WI38 (cell line): ENCODE data around the gene GALNT2.

Experiments used
- H3K4me3 ChIP-seq: 2 replicates; pipeline ENCODE4 v1.5.1; 2011; ENCODE audit warnings: low read depth, mild to moderate bottlenecking, control low read depth, low read length
- TF ChIP-seq, protein P1 (sequence below): IDR thresholded peaks from 2 replicates; pipeline ENCODE4 v1.5.1; 2012; ENCODE audit warnings: low read depth, mild to moderate bottlenecking, control low read depth, low read length

GALNT2 gene

DNA sequence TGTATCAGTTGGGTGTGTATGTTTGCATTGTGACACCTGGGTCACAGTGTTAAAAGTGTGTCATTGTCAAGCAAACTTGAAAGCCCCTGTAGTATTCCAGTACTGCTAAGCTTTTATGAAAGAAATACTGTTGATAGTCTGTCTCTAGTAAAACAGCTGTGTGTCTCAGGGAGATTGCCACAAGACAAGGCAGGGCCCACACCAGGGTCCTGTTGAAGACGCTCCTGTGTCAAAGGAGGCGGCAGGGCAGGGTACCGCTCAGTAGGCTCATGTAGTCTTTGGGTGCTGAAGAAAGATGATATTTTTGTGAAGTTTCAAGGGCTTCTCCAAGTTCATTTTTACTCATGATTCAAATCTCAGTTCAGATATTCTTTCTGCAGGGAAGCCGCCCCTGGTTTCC lies 132.5 kb downstream of the GALNT2 start:
- no peak overlapping the region for H3K4me3 ChIP-seq
- TF ChIP-seq, protein P1, sequence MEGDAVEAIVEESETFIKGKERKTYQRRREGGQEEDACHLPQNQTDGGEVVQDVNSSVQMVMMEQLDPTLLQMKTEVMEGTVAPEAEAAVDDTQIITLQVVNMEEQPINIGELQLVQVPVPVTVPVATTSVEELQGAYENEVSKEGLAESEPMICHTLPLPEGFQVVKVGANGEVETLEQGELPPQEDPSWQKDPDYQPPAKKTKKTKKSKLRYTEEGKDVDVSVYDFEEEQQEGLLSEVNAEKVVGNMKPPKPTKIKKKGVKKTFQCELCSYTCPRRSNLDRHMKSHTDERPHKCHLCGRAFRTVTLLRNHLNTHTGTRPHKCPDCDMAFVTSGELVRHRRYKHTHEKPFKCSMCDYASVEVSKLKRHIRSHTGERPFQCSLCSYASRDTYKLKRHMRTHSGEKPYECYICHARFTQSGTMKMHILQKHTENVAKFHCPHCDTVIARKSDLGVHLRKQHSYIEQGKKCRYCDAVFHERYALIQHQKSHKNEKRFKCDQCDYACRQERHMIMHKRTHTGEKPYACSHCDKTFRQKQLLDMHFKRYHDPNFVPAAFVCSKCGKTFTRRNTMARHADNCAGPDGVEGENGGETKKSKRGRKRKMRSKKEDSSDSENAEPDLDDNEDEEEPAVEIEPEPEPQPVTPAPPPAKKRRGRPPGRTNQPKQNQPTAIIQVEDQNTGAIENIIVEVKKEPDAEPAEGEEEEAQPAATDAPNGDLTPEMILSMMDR: no peak

DNA sequence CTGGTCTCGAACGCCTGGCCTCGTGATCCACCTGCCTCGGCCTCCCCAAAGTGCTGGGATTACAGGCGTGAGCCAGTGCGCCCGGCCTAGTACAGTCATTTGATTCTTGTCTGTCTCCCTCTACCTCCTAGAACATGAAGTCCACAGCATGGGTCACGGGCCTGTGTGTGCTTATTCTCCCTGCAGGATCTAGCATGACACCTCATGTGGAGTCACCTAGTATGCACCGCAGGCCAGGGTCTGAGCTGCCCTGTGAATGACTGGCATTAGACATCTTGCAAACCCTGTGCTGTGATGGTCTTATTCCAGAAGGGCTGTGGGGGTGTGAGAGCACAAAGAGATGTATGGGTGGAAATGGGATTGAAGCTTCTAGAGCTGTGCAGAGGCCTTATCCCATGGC lies 133.2 kb downstream of the GALNT2 start:
- H3K4me3 ChIP-seq: no peak overlapping the region
- TF ChIP-seq, protein P1: no peak

DNA sequence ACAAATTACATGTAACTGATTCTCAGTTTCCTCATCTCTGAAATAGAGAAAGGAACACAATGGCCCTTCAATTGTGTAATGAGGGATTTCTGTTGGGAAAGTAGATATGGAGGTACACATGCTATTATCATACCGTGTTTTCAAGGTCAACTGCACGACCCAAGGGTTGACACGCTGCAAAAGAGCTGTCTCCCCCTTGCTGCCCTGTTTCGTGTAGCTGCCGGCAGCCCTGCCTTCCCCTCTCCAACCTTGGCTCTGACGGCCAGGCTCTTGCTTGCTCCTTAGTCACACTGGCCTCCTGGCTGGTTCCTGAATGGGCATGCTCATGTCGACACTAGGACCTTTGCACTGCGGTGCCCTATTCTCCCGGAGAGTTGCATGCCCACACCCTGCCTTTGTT lies 134.4 kb downstream of the GALNT2 start:
- H3K4me3 ChIP-seq: no peak overlapping the region
- TF ChIP-seq, protein P1: no peak

DNA sequence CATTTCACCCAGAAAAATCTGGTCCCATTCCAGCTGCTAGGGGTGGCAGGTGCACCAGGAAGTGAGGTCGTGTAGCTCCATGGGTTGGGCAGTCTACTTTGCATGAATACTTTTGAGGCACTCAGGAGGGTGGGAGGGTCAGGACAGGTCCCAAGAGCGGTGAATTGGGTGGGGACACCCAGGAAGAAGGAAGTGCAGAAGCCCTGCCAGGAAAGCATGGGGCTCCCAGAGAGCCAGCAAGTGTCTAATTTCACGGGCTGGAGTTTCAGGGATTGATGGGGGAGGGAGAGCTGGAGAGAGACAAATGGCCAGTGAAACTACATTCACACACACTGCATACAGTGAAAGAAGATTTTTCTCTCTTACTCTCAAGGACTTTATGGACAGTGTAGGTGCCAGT lies 137.8 kb downstream of the GALNT2 start:
- H3K4me3 ChIP-seq: no peak overlapping the region

DNA sequence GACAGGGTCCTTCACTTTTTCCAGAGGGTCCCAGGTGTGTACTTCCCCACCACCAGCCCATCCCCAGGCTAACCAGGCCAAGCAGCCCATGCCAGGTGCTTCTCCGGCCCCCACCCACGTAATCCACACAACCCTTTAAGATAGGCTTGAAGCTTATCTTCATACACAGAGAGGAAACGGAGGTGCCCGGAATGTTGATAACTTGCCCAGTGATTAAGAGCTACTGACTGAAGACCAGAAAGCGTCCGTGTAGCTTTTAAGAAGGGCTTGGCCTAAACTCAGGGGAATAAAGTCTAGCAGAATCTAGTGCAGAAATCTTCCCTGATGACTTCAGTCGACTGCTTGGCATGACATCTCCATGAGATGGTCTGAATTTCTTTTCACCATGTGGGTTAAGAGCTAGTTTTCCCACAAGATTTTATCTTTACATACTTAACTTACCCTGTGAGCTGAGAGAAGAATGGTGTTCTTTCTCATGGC lies 138.7 kb downstream of the GALNT2 start:
- TF ChIP-seq, protein P1: no peak
- H3K4me3 ChIP-seq: no peak overlapping the region

More for the DNA sequence above, 137.8 kb downstream of the GALNT2 start:
- TF ChIP-seq, protein P1: no peak

DNA sequence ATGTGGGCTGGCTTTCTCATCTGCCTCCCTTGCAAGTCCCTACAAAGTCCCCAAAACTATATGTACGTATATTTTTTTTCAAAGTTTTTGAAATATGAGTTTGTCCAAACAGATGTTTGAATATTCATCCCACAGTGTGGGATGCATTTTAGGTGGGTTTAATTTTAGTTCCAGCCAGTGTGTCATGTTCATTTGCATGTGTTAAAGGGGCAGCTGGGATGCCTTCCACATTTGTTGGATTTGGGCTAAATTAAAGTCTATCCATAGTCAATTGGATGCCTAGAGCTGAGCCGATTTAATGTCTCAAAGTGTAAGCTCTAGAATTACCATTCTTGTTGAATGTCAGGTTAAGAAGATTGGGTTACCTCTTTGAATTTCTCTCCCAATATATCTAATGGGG lies 139.2 kb downstream of the GALNT2 start:
- H3K4me3 ChIP-seq: no peak overlapping the region
- TF ChIP-seq, protein P1: no peak

DNA sequence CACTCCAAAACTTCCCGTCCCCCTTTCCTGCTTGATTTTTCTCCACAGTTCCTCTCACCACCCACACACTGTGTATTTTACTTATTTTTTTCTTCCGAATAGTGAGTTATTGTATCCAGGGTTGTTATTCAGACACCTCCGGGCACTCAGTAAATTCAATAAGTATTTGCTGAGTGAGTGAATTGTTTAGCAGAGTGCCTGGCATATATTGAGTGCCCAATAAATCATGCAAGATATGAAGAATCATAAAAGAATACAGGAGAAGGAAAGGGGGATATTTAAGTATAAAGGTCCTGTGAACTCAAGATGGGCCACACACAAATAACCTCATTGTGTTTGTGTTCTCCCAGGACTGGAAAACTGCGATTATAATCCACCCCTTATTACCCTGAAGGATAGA lies 139.9 kb downstream of the GALNT2 start:
- TF ChIP-seq, protein P1: no peak
- no peak overlapping the region for H3K4me3 ChIP-seq
